NCI-H2029 treated with DMSO at 0.1 percent for 48 hours (cell line): ENCODE data around the gene SLC29A4.
A peak's percentile ranks its signal among the peaks of the same experiment; 100 is the strongest.
"Not testable (repeated sequence)": the region's sequence is repeated elsewhere in the genome, so short reads cannot be mapped to it uniquely, and the experiment has no call there.

Source experiments
- DNase-seq: peaks from one replicate; lab custom pipeline; 2025; lab: John Stamatoyannopoulos, UW

The SLC29A4 gene

GRCh38 chr7:5282543-5283316 is at the start of gene SLC29A4:
SLC29A4 (plus strand) TSS chr7:5282943; CDS start chr7:5287817, 4,874 bp downstream.
- DNase-seq, result no peak

DNA sequence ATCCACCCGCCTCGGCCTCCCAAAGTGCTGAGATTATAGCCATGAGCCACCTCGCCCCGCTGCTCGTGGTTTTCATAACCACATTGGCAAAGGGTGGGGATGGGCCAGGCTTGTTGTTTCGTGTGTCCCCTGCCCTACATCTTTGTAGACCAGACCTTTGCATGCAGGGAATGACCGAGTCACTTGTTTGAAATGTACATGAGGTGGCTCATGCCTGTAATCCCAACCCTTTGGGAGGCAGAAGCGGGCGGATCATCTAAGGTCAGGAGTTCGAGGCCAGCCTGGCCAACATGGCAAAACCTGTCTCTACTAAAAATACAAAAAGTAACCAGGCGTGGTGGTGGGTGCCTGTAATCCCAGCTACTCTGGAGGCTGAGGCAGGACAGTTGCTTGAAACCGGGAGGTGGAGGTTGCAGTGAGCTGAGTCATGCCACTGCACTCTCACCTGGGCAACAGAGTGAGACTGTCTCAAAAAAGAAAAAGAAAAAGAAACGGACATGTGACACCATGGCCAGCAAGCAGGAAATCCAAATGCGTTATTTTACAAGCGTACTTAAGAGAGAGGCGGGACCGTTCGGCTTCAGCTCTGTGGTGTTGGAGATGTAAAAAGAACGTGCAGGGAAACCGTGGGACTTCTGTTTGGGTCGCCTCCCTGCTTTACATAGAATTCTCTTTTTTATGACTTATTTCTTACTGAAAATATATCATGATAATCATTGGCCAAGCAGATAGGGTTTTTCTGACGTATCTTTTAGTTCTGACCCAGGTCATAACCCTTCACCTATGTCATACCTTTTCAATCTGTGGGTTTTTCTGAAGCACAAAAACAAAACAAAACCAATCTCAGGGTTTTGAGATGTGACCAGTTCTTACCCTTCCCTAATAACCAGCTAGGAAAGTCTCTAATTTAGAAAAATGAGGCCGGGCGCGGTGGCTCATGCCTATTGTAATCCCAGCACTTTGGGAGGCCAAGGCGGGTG is 47.6 kb upstream of the SLC29A4 start:
- peak; percentile 73 for DNase-seq

DNA sequence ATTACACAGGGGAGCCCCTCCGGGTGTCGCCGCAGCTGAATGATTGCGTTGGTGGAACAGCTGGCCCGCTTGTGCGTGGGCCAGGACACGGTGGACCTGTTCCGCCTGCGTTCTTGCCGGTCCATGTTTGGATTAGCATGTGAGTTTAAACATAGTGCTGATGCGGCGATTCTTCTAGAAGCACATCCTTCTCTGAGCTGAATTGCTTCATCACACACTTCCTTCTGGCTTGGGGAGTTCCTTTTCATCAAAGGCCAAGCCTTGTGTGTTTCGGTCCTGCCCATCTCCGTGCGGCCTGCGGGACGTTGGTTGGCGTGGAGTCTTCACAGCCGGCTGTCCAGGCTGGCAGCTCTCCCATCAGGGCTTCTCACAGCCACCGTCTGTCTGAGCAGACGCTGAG is 45.5 kb upstream of the SLC29A4 start:
- DNase-seq, result no peak

- no peak for DNase-seq
These were observed 44.2 kb upstream of the SLC29A4 start for GRCh38 chr7:5238500-5238899.

DNA sequence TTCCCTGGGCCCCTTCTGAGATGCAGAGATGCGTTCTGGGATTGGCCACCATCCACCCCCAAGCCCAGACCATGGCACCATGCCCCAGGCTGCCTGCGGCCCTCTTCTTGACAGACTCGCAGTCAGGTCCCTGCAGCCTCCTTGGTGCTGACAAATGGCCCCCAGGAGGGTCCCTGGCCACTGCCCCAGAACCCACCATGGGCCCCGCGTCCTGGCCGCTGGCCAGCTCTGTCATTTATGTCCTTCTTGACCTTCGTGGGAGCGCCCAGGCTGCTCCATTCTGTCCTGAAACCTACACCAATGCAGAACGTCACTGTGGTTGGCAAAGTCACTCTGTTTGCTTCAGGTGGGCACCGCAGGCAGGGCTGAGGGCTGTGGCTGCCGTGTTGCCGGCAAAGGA is 39.5 kb upstream of the SLC29A4 start:
- DNase-seq, result no peak

DNA sequence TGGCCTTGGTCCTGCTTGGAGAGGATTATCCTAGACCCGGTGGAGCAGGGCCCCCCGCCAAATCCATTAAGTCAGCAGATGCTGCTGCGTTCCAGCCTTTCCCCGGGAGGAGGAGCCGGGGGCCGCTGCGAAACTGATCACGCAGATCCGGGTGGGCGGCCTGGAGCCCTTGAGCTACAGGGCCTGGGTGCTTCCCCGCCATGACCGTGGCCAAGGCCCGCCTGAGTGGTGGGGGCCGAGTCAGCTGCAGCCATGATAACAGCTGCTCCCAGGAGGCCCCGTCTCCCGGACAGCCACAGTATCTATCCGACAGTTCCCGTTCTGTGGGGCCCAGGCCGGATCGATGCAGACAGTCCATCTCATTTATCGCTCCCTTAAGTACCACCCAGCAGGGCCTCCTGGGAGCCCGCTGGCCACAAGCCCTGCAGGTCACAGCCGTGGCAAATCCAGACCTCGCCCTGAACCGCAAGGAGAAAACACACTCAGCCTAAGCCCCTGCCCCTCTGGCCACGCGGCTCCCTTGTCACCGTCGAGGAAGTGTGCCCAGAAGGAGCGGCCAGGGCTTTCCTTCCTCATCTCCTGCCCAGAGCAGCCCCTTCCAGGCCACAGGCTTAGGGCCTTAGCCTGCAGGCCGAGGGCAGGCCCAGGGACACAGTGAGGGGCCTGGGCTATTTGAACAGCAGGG is 34.4 kb upstream of the SLC29A4 start:
- DNase-seq, result no peak

- DNase-seq, result not testable (repeated sequence)
These were observed 32.0 kb upstream of the SLC29A4 start for GRCh38 chr7:5250787-5251186.

GRCh38 chr7:5253529-5253928 is 29.2 kb upstream of the SLC29A4 start:
- DNase-seq, result not testable (repeated sequence)

DNA sequence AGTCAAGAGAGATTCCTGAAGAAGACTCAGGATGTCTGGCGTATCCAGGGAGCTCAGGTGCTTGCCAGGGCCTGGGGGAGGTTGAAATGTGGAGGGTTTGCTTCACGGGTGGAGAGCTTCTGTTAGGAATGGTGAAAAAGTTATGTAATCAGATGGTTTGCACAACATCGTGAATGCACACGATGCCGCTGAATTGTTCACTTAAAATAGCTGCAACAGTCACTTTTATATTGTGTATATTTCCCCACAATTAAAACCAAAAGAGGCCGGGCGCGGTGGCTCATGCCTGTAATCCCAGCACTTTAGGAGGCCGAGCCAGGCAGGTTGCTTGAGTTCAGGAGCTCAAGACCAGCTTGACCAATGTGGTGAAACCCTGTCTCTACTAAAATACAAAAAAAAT is 28.4 kb upstream of the SLC29A4 start:
- not testable (repeated sequence) for DNase-seq

DNA sequence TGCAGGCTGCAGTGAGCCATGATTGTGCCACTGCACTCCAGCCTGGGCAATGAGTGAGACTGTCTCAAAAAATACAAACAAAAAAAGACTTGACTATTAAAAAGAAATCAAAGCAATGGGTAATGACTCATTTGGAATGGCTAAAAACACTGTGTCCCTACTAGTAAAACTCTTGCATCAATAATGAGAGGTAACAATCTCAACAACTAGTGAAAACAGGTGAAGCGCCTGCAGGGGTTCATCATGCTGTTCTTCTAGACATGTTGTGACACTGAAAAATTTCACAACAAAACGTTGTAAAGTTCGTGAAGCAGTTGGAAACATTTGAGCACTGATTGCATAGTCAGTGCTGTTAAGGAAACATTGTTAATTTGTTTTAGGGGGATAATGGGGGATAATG is 26.9 kb upstream of the SLC29A4 start:
- DNase-seq, result no peak

DNA sequence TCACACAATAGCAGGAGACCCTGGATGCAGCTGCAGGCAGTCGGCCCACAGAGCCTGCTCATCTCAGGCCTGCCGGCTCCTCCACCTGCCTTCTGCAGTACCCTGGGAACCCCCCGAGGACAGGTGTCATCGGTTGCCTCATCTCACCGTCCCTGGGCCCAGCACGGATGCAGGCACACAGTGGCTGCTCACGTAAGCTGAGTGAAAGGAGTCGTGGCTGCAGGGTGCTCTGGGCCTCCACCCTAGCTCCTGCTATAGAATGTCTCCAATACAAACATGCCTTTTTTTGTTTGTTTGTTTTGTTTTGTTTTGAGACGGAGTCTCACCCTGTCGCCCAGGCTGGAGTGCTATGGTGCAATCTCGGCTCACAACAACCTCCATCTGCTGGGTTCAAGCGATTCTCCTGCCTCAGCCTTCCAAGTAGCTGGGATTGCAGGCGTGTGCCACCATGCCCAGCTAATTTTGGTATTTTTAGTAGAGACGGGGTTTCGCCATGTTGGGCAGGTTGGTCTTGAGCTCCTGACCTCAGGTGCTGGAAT is 22.1 kb upstream of the SLC29A4 start:
- not testable (repeated sequence) for DNase-seq

GRCh38 chr7:5263066-5263465 is 19.7 kb upstream of the SLC29A4 start:
- DNase-seq, result not testable (repeated sequence)

DNA sequence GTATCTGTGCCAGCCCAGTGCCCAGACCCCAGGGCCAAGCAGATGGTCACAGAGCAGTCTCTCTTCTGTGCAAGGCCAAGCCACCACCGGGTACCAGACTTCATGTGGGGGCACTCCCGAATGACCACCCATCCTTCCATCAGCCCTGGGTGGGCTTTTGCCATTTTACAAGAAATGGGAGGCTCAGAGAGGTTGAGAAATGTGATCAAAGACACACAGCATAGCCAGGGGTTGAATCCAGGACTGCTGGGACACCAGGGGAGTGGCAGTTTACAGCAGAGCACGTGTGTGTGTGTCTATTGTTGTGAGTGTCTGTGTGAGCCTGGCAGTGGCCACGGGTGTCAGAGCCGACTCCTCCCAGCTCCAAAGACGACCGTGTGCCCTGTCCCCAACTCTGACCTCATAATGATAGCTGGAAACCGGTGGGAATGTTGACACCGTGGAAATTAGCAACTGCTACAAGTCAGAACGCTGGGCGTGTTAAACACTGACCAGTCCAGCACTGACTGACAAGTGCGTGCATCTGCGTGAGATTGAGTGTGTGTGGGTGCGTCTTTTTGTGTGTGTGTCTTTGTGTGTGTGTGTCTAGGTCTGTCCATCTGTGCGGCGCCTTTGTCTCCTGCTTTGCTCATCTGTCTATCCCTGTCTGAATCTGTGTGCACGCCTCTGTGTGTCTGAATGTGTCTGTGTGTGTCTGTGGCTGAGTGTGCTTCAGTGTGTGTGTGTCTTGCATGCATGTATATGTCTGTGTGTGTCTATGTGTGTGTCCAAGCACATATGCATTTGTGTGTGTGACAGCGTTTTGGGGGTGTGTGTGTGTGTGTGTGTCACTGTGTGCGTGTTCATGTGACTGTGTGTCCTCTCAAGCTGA is 17.2 kb upstream of the SLC29A4 start:
- no peak for DNase-seq

DNA sequence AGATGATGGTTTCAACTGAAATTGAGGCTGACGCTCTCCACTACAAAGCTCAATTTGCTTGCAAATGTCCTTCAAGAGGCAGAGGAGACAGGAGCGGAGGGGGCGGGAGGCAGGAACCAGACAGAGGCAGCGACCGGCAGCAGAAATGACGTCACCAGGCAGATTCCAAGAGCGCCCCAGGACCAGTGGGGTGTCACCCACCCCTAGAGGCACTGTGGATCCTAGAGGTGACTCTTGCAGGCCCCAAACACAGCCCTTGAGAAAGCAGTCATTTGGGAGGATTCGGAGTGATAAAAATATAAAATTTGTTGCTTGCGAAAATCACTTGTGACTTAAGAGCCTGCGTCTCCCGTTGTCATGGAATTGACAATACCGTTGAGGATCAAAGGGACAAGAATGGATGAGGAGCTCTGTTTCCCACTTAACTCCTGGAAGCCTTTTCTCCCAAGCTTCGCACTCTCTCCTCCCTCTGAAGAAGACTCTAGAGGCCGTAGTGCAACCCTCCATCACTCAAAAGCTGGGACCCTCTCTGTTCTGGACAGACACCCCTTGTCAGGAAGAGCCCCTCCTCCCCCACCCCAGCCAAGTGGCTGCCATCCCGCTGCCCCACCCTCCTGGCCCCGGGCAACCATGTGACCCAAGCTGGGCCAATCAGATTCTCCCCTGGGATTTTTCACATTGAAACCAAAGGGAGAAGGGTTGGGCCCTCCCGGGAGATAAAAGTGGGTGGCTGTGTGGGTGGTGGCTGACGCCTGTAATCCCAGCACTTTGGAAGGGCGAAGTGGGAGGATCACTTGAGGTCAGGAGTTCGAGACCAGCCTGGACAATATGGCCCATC is 16.3 kb upstream of the SLC29A4 start:
- no peak for DNase-seq

GRCh38 chr7:5267829-5268228 is 14.9 kb upstream of the SLC29A4 start:
- not testable (repeated sequence) for DNase-seq

GRCh38 chr7:5269992-5270657 is 12.6 kb upstream of the SLC29A4 start:
- not testable (repeated sequence) for DNase-seq

- no peak for DNase-seq
These were observed 12.0 kb upstream of the SLC29A4 start for GRCh38 chr7:5270788-5271187.

DNA sequence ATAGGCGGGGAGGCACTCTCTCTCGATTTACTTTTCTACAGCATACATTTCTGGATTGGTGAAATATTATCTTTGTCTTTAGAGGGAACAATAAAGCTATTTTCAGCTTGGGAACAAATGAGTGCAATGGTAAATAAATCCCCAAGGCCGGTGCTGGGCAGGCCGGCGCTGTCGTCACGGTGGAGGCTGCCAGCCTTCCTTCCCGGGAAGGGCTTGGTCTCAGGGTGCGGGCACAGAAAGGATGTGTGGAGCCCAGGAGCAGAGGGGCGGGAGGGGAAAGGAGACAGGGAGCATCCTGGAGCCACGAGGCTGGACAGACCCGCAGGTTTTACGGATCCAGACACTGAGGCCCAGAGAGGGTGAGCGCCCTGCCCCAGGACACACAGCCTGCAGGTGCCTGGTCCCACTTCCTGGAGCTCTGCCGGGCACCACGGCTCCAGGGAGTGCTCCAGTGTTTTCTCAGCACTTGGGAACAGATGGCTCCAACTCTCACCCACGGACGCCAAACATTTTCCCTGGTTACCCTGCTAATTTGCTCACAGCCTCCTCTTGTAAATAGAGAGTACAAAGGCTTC is 8.8 kb upstream of the SLC29A4 start:
- DNase-seq, result peak; percentile 73

GRCh38 chr7:5274441-5274840 is 8.3 kb upstream of the SLC29A4 start:
- no peak for DNase-seq
